HepG2 (cell line): ENCODE results near the gene FITM1. TPM values are rescaled to one million over a fixed set of nuclear protein-coding genes. Genes with fewer than 3 reads are reported as not detected.

Experiments used
- FOXJ3 ChIP-seq: sonication (generic); formaldehyde crosslinking; IDR thresholded peaks from 2 replicates; pipeline ENCODE4 v1.4.0; 2020; ENCODE audit warnings: missing genetic modification reagents, mild to moderate bottlenecking, borderline replicate concordance
- KLF13 ChIP-seq: sonication (generic); formaldehyde crosslinking; IDR thresholded peaks from 2 replicates; pipeline ENCODE4 v1.4.0; 2020; ENCODE audit warnings: mild to moderate bottlenecking, missing genetic modification reagents
- SIX4 ChIP-seq: sonication (generic); formaldehyde crosslinking; IDR thresholded peaks from 2 replicates; pipeline ENCODE4 v1.4.0; 2020; ENCODE audit warnings: missing genetic modification reagents
- SMYD3 ChIP-seq: sonication (generic); formaldehyde crosslinking; IDR thresholded peaks from 2 replicates; pipeline ENCODE4 v1.8.1; 2023; ENCODE audit warnings: mild to moderate bottlenecking, missing genetic modification reagents
- SOX6 ChIP-seq, 2 experiments: fragments of 450-650 bp in 1 of 2; sonication (generic) in 1 of 2; formaldehyde crosslinking in 1 of 2; IDR thresholded peaks; 2 replicates each; pipeline versions ENCODE4 v1.4.0 to v1.6.1; 2017 to 2020; ENCODE audit warnings: antibody characterized with exemption in 1 of 2, mild to moderate bottlenecking in 1 of 2, missing genetic modification reagents in 1 of 2
- ZNF558 ChIP-seq: sonication (generic); formaldehyde crosslinking; IDR thresholded peaks from 2 replicates; pipeline ENCODE4 v1.9.0; 2022; ENCODE audit warnings: mild to moderate bottlenecking, missing genetic modification reagents, borderline replicate concordance
- ZNF713 ChIP-seq: sonication (generic); formaldehyde crosslinking; IDR thresholded peaks from 2 replicates; pipeline ENCODE4 v1.4.0; 2020; ENCODE audit warnings: mild to moderate bottlenecking, missing genetic modification reagents
- polyA plus RNA-seq, 8 experiments: library from polyadenylated mRNA; depleted of rRNA in 3 of 8; stranded (reverse) in 7 of 8; unstranded in 1 of 8; fragments of >200 nt; fragmentation: Illumina TruSeq in 4 of 8; extraction: Trizol in 4 of 8; gene quantifications; 2 replicates each; pipeline versions ENCODE4 v1.2.1 to v1.2.3, GENCODE V29; 2011 to 2016; ENCODE audit warnings: low read depth in 4 of 8, missing spikeins in 1 of 8, mixed read lengths in 1 of 8; ENCODE audit not compliant: insufficient read depth in 1 of 8
- total RNA-seq, 5 experiments: library from RNA; depleted of rRNA; stranded (reverse); fragments of >200 nt; fragmentation: Illumina TruSeq; extraction: Trizol; gene quantifications; 2 replicates each; pipeline ENCODE4 v1.2.3, GENCODE V29; 2016; ENCODE audit warnings: low read depth in 1 of 5
- TF ChIP-seq, protein P1 (sequence below), 2 experiments: sonication (generic) in 1 of 2; formaldehyde crosslinking in 1 of 2; IDR thresholded peaks; 2 replicates each; pipeline versions ENCODE4 v1.4.0 to v1.6.1; 2016 to 2020; ENCODE audit warnings: borderline replicate concordance in 1 of 2, low read depth in 1 of 2, mild to moderate bottlenecking in 1 of 2, missing genetic modification reagents in 1 of 2
- TF ChIP-seq, protein P2 (sequence below): sonication (generic); formaldehyde crosslinking; IDR thresholded peaks from 2 replicates; pipeline ENCODE4 v1.8.1; 2023; ENCODE audit warnings: mild to moderate bottlenecking, moderate library complexity, missing genetic modification reagents
- TF ChIP-seq, protein P3 (sequence below), 2 experiments: fragments of 450-650 bp in 1 of 2; sonication (generic) in 1 of 2; formaldehyde crosslinking; IDR thresholded peaks; 2 replicates each; pipeline versions ENCODE4 v1.5.0 to v1.8.0; 2020 to 2022; ENCODE audit warnings: mild to moderate bottlenecking in 1 of 2, missing genetic modification reagents in 1 of 2
- TF ChIP-seq, protein P4 (sequence below): sonication (generic); formaldehyde crosslinking; IDR thresholded peaks from 2 replicates; pipeline ENCODE4 v1.4.0; 2020; ENCODE audit warnings: mild to moderate bottlenecking, missing genetic modification reagents
- TF ChIP-seq, protein P5 (sequence below): sonication (generic); formaldehyde crosslinking; IDR thresholded peaks from 2 replicates; pipeline ENCODE4 v1.8.1; 2023; ENCODE audit warnings: mild to moderate bottlenecking, missing genetic modification reagents
- TF ChIP-seq, protein P6 (sequence below), 2 experiments: sonication (generic) in 1 of 2; formaldehyde crosslinking in 1 of 2; IDR thresholded peaks; 2 replicates each; pipeline versions ENCODE4 v1.5.1 to v1.6.1; 2011 to 2020; ENCODE audit warnings: borderline replicate concordance in 1 of 2, low read depth in 1 of 2, low read length in 1 of 2, mild to moderate bottlenecking in 1 of 2, missing genetic modification reagents in 1 of 2, moderate library complexity in 1 of 2

Gene FITM1
- total and polyA plus RNA-seq, 2 of the 13 experiments (the other 11 are each of a cell fraction or from before 2014, with no cell fraction given) = 2.7 to 5.8 TPM

DNA sequence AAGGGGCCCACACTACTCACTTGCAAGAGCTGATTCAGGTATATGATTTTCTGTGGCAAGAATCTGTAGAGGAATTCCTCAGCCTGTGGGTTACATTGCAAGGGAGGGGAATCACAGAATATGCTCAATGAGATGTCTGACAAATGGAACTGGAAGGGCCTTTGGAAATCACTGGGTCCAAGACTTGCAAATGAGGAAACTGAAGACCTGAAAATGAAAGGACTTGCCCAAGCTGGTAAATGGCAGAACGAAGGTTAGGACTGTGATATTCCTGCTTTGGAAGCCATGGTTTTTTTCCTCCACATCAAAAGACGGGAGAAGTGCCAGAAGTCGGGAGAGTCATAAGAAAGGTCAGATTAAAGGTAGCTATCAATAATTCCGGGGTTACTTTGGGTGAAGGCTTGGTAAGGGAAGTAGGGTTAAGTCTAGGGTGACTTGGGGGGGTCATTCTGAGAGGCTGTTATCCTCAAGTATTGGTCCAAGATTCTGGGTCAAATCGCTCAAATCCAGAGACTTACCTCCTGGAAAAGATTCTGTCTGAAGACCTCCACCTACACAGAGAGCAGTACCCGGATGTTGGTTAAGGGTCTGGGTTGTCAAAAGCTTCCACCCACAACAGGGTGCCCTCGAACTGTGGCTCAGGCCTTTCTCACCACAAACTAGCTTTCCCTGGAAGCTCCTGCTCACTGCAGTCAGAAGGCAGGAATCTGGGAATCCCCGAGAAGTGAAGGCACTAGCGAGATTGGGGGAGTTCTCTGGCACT, 15.4 kb downstream of the FITM1 start (continued):
- TF ChIP-seq, protein P1, sequence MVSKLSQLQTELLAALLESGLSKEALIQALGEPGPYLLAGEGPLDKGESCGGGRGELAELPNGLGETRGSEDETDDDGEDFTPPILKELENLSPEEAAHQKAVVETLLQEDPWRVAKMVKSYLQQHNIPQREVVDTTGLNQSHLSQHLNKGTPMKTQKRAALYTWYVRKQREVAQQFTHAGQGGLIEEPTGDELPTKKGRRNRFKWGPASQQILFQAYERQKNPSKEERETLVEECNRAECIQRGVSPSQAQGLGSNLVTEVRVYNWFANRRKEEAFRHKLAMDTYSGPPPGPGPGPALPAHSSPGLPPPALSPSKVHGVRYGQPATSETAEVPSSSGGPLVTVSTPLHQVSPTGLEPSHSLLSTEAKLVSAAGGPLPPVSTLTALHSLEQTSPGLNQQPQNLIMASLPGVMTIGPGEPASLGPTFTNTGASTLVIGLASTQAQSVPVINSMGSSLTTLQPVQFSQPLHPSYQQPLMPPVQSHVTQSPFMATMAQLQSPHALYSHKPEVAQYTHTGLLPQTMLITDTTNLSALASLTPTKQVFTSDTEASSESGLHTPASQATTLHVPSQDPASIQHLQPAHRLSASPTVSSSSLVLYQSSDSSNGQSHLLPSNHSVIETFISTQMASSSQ (IDR thresholded peaks at IDR 0.05; ENCODE audit: low read depth) = no peak
- TF ChIP-seq, protein P1 (CRISPR knock-in tag; IDR thresholded peaks at IDR 0.05; ENCODE audit: borderline replicate concordance) = no peak
- no peak for TF ChIP-seq SMYD3 (CRISPR knock-in tag)
- TF ChIP-seq, protein P2, sequence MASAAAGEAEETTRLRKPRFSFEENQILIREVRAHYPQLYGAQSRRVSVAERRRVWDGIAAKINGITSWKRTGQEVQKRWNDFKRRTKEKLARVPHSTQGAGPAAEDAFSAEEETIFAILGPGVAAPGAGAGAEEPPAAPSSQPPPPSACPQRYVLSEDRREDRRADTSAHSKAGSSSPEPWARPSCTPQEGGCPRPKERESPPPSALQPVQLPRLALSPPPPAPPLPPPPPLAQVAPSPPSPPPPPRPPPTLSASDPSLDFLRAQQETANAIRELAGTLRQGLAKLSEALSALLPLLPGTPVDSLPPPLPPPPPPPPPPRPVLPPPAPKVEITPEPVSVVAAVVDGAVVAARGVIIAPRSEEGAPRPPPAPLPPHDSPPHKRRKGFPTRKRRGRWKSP (CRISPR knock-in tag) = no peak
- 0 out of 2 replicates have a peak, but pooled peaks have one; percentile 29 for TF ChIP-seq ZNF713 (CRISPR knock-in tag)
- no peak for TF ChIP-seq FOXJ3 (CRISPR knock-in tag)
- TF ChIP-seq ZNF558 (CRISPR knock-in tag) = no peak
- TF ChIP-seq, protein P3, sequence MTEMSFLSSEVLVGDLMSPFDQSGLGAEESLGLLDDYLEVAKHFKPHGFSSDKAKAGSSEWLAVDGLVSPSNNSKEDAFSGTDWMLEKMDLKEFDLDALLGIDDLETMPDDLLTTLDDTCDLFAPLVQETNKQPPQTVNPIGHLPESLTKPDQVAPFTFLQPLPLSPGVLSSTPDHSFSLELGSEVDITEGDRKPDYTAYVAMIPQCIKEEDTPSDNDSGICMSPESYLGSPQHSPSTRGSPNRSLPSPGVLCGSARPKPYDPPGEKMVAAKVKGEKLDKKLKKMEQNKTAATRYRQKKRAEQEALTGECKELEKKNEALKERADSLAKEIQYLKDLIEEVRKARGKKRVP (CRISPR knock-in tag; IDR thresholded peaks at IDR 0.05) = no peak
- TF ChIP-seq, protein P4, sequence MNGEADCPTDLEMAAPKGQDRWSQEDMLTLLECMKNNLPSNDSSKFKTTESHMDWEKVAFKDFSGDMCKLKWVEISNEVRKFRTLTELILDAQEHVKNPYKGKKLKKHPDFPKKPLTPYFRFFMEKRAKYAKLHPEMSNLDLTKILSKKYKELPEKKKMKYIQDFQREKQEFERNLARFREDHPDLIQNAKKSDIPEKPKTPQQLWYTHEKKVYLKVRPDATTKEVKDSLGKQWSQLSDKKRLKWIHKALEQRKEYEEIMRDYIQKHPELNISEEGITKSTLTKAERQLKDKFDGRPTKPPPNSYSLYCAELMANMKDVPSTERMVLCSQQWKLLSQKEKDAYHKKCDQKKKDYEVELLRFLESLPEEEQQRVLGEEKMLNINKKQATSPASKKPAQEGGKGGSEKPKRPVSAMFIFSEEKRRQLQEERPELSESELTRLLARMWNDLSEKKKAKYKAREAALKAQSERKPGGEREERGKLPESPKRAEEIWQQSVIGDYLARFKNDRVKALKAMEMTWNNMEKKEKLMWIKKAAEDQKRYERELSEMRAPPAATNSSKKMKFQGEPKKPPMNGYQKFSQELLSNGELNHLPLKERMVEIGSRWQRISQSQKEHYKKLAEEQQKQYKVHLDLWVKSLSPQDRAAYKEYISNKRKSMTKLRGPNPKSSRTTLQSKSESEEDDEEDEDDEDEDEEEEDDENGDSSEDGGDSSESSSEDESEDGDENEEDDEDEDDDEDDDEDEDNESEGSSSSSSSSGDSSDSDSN (CRISPR knock-in tag) = no peak
- TF ChIP-seq, protein P5, sequence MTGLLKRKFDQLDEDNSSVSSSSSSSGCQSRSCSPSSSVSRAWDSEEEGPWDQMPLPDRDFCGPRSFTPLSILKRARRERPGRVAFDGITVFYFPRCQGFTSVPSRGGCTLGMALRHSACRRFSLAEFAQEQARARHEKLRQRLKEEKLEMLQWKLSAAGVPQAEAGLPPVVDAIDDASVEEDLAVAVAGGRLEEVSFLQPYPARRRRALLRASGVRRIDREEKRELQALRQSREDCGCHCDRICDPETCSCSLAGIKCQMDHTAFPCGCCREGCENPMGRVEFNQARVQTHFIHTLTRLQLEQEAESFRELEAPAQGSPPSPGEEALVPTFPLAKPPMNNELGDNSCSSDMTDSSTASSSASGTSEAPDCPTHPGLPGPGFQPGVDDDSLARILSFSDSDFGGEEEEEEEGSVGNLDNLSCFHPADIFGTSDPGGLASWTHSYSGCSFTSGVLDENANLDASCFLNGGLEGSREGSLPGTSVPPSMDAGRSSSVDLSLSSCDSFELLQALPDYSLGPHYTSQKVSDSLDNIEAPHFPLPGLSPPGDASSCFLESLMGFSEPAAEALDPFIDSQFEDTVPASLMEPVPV (CRISPR knock-in tag) = no peak
- 0 out of 2 replicates have a peak, but pooled peaks have one; percentile 73 for TF ChIP-seq KLF13
- TF ChIP-seq SOX6 (IDR thresholded peaks at IDR 0.05) = no peak
- no peak for TF ChIP-seq SOX6 (CRISPR knock-in tag; IDR thresholded peaks at IDR 0.05)
- TF ChIP-seq, protein P6, sequence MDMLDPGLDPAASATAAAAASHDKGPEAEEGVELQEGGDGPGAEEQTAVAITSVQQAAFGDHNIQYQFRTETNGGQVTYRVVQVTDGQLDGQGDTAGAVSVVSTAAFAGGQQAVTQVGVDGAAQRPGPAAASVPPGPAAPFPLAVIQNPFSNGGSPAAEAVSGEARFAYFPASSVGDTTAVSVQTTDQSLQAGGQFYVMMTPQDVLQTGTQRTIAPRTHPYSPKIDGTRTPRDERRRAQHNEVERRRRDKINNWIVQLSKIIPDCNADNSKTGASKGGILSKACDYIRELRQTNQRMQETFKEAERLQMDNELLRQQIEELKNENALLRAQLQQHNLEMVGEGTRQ (IDR thresholded peaks at IDR 0.05; ENCODE audit: low read depth, low read length) = no peak
- TF ChIP-seq, protein P6 (CRISPR knock-in tag; IDR thresholded peaks at IDR 0.05; ENCODE audit: borderline replicate concordance) = no peak
- no peak for TF ChIP-seq SIX4 (CRISPR knock-in tag)
